C4-2B (cell line): Measurements from ENCODE around the gene UTS2R.
A peak's percentile ranks its signal among the peaks of the same experiment; 100 is the strongest.

Experiments used
- H3K27ac ChIP-seq: fragments of 450-650 bp; 2 replicates; pipeline ENCODE4 v1.5.1; 2017
- ZFX ChIP-seq: fragments of 450-650 bp; IDR thresholded peaks from 2 replicates; pipeline ENCODE4 v1.6.1; 2017
- TF ChIP-seq, protein P1 (sequence below): fragments of 450-650 bp; conservative IDR thresholded peaks from 2 replicates; pipeline ENCODE4 v1.5.1; 2017; ENCODE audit warnings: mild to moderate bottlenecking

Gene UTS2R

DNA sequence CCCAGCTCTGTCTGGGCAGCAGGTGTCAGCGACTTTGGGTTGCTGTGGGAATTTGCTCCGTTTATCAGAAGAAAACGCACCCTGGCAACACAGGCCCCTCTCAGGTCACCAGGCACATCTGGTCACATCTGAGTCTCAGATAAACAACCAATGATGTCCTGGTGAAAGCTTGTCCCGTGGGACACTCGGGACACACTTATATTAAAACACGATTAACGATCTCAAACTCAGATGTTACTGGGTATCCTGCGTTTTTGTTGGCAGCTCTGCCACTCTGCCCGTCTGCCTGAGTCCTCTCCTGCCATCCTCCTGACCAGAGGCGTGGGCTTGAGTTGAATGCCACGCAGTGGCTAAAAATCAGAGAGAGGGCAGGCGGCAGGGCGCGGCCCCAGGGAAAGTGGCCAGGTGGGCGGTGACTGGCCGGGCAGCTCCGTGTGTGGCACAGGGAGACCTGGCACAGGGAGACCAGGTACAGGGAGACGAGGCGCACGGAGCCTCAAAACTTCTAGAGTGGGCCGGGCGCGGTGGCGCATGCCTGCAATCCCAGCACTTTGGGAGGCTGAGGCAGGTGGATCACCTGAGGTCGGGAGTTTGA is 40.1 kb upstream of the UTS2R start:
- H3K27ac ChIP-seq = peak overlapping the region; percentile 98
- TF ChIP-seq, protein P1, sequence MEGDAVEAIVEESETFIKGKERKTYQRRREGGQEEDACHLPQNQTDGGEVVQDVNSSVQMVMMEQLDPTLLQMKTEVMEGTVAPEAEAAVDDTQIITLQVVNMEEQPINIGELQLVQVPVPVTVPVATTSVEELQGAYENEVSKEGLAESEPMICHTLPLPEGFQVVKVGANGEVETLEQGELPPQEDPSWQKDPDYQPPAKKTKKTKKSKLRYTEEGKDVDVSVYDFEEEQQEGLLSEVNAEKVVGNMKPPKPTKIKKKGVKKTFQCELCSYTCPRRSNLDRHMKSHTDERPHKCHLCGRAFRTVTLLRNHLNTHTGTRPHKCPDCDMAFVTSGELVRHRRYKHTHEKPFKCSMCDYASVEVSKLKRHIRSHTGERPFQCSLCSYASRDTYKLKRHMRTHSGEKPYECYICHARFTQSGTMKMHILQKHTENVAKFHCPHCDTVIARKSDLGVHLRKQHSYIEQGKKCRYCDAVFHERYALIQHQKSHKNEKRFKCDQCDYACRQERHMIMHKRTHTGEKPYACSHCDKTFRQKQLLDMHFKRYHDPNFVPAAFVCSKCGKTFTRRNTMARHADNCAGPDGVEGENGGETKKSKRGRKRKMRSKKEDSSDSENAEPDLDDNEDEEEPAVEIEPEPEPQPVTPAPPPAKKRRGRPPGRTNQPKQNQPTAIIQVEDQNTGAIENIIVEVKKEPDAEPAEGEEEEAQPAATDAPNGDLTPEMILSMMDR = no peak
- no peak for TF ChIP-seq ZFX

DNA sequence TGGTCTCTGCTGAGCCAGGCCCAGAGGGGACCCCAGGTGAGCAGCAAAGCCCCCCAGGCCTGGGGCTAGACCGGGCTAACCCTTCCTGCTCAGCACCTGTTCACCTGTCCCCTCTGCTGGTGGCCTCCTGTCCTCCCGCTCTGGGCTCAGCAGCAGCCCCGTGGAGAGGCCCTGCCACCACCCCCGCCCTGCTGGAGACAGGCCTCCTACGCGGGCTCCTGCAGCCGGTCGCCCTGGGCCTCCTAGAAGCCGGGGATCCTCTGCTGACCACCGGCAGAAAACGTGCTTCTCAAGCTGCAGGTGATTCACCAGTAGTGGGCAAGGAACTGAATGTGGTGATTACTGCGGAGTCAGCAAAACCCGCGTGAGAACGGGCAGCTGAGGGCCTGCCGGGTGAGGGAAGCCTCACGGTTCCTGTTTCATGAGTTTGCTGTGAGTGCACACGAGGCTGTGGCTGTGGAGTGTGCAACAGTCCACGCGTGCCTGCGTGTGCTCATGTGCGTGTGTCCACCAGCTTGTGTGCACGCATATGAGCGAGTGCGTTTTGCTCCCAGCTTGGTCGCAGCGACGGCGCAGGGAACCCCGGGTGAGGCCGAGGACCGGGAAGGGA is 38.8 kb upstream of the UTS2R start:
- TF ChIP-seq, protein P1 = no peak
- TF ChIP-seq ZFX = peak; percentile 84; the same call in 1 of the 2 replicates
- H3K27ac ChIP-seq = peak overlapping the region; percentile 98

DNA sequence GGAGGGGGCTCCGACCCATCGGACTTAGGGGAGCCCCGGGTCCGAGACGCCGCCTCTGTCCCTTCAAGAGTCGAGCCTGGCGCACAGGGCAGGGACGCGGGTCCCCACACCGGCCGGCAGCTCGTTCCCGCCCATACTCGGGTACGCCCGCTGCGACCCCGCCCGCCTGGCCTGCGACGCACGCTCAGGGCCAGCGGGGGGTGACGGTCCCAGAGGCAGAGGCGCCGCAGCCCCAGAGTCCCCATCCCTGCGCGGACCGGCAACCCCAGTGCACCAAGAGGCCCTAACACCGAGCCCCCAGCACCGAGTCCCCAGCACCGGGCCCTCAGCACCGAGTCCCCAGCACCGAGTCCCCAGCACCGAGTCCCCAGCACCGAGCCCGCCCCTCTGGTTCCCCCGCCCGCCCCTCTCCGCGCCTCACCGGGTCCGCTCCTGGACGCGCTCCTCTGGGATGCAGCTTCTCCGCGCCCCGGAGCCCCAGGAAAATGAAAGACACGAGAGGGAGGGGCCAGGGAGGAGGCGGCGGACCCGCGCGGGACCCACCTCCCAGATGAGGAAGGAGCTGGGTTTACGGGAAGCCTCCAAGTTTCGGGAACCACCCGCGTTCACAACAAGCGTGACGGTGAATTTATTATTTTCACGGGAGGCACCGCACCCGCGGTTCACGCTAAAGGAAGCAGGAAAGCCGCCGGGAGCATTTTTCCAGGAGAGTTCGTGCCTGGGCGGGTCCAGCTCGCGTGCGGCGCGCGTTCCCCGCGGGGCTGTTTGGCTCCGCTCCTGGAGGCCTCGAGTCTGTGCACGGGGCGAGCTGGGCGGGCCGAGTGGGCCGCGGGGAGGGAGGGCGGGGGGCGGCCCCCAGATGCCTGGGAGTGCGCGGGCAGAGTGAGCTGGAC is 38.0 kb upstream of the UTS2R start, which contains the start of gene SECTM1:
TSS of gene SECTM1 (minus strand) at position 488 of the 893 bp plus-strand sequence. CDS start 6,526 bp downstream, outside the sequence.
- peak within 1 kb of the TSS; percentile 98 for H3K27ac ChIP-seq

DNA sequence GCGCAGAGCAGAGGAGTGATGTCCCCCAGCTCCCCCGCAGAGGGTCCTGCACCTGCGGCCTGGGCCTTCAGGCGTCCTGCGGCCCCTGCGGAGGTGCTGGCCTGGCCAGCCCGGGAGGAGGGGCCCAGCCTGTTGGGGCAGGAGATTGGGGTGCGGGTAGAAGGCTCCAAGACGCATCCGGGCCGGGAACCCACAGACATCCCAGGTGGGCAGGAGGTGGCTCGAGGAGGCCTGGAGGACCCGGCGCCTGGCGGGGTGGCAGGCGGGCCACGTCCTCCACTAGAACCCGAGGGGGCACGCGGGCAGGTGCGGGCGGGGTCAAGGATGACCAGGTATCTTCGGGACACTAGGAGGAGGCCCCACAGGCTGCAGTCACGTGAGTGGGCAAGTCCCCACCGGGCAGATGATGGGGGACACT is 37.4 kb upstream of the UTS2R start:
- no peak; the same call in 1 of the 2 replicates for TF ChIP-seq ZFX
- TF ChIP-seq, protein P1 = no peak
- H3K27ac ChIP-seq = peak overlapping the region; percentile 98

More for the DNA sequence above, 38.0 kb upstream of the UTS2R start, which contains the start of gene SECTM1:
- TF ChIP-seq ZFX = no peak
- TF ChIP-seq, protein P1 = no peak

DNA sequence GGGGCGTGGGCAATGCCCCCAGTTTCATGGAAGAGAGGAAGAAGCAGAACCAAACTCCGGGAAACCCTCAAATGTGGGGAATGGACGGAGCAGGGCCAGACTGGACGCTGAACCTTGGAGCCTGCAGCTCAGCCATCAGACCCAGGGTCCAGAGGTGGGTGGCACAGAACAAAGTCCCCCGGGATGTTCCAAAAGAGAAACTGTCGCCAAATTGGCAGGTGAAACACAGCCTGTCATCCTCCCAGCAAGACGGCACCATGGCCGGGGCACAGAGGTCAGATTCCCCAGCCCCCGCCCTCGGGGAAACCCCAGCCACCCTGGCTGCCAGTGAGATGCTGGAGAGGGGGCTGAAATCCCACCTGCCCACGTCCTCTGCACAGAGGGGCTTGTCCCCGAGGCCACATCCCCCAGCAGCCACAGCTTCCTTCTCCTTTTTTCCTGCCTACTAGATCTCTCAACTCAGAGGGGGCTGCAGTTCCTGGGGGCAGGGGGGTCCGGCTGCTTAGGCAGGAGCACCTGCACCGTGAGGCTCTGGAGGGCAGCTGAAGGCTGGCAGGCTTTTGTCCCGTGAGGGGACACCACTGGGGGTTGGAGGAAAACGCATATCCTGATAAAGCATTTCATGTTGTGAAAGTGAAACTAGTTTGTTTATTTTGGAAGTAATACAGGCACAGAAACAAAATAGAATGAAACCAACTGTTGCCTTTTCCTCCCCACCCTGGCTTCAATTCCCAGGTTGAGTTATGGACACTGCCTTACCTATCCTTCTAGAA is 36.8 kb upstream of the UTS2R start:
- peak overlapping the region; percentile 98 for H3K27ac ChIP-seq
- TF ChIP-seq ZFX = no peak
- TF ChIP-seq, protein P1 = no peak

DNA sequence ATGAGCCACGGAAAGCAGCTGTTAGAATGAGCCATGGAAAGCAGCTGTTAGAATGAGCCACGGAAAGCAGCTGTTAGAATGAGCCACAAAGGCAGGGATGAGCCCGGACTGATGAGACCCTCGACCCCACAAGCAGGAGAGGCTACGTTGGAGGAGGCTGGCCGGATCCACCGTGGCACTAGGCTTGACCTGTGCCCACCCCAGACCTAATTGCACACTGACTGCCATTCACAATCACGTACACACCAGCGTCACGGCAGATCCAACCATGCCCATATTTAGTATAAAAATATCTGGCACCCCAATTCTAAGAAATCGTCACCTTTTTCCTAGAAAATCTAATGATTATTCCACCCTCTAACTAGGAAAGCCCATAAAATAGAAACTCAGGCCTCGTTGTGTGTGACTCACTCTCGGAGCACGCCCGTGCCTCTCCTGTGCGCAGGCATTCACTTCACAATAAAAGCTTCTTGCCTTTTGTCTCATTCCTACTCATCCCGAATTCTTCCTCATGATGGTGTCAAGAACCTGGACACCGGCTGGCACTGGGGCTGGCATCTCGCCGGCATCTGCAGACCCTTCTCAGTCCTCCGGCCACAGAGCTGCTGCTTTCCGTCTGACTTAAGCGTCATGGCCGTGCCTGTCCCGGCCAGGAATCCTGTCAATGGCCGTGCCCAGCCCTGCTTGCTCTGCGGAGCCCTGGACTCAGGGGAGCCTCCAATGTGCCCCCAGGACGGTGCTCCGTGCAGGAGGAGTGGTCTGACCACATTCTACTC is 32.5 kb upstream of the UTS2R start:
- TF ChIP-seq, protein P1 = no peak
- no peak for TF ChIP-seq ZFX

More for the DNA sequence above, 32.5 kb upstream of the UTS2R start:
- H3K27ac ChIP-seq = peak overlapping the region; percentile 17; the same call in 1 of the 2 replicates
